ENCODE measurements around the gene C10orf62. TPM values are rescaled to one million over a fixed set of nuclear protein-coding genes. Genes with fewer than 3 reads are reported as not detected.
A peak's percentile ranks its signal among the peaks of the same experiment; 100 is the strongest.

Gene C10orf62
- total and polyA plus RNA-seq, 2 of the 8 experiments (the other 6 are each of a cell fraction or from before 2014, with no cell fraction given), result 0.05 TPM; not detected in 1

GRCh38 chr10:97611473-97611872 lies 22.0 kb downstream of the C10orf62 start:
- Histone ChIP-seq H3K9me3 (ENCODE audit: insufficient read depth in 2 of 2, low read depth in 1 of 2, low read length in 1 of 2) (no peaks in the 10 kb centered on the region), H2BK12ac (ENCODE audit: low read depth, low read length) (no peak overlapping the region), H2BK120ac (replicated peaks; ENCODE audit: low read depth, low read length) (no peak overlapping the region), H2BK20ac (ENCODE audit: low read length) (no peak overlapping the region), H4K20me1 (replicated peaks in 1 of 2; ENCODE audit: control insufficient read depth in 1 of 2, insufficient read depth in 2 of 2, low read length in 2 of 2) (peaks cover 0 to 2% of the 10 kb centered on the region in 2 experiments), H3K79me1 (ENCODE audit: low read depth, low read length) (no peaks in the 10 kb centered on the region), H2BK5ac (ENCODE audit: low read depth, low read length) (0 out of 2 replicates have a peak overlapping the region, but pooled peaks have one; percentile 21), H3K14ac (ENCODE audit: insufficient read length) (no peak overlapping the region), H2BK15ac (ENCODE audit: low read length) (no peak overlapping the region), H3K23ac (ENCODE audit: insufficient read length) (no peak overlapping the region), H3K4me1 (replicated peaks in 1 of 4; ENCODE audit: control insufficient read depth in 3 of 4, insufficient read depth in 4 of 4, low read length in 3 of 4) (peaks cover 0 to 5% (median 3%) of the 10 kb centered on the region in 4 experiments; a peak in 5 of 7 replicates), H3K23me2 (ENCODE audit: low read depth, low read length) (no peaks in the 10 kb centered on the region), H4K8ac (ENCODE audit: extremely low read depth, insufficient read depth, low read length) (no peak overlapping the region; the same call in 1 of the 2 replicates), H4K91ac (replicated peaks; ENCODE audit: insufficient read length, low read length) (no peak overlapping the region), H3K27ac (ENCODE audit: low read depth, low read length) (no peak overlapping the region), H3K4me3 (ENCODE audit: extremely low read depth in 1 of 4, insufficient read depth in 2 of 4, low read depth in 3 of 4, low read length in 4 of 4) (no peak overlapping the region), H3K27me3 (replicated peaks in 1 of 4; ENCODE audit: control insufficient read depth in 3 of 4, extremely low read depth in 1 of 4, insufficient read depth in 3 of 4, low read length in 3 of 4) (no peaks in the 10 kb centered on the region), H3K4me2 (ENCODE audit: insufficient read depth in 1 of 2, low read depth in 2 of 2, low read length in 2 of 2) (no peak overlapping the region), H4K5ac (ENCODE audit: insufficient read length, low read depth, low read length) (no peak overlapping the region), H3K36me3 (ENCODE audit: control insufficient read depth in 2 of 4, insufficient read depth in 4 of 4, low read length in 3 of 4) (peaks cover 0 to 3% (median 2%) of the 10 kb centered on the region in 4 experiments; a peak in 1 of 8 replicates), H3K9ac (replicated peaks in 1 of 4; ENCODE audit: extremely low read depth in 1 of 4, low read depth in 3 of 4, low read length in 3 of 4) (no peak overlapping the region), H3K4ac (replicated peaks; ENCODE audit: insufficient read length, low read depth, low read length) (no peak overlapping the region), H2AFZ (ENCODE audit: low read length) (no peak overlapping the region), H3K56ac (replicated peaks; ENCODE audit: insufficient read length, low read depth, low read length) (no peak overlapping the region), H3K79me2 (ENCODE audit: control insufficient read depth in 1 of 2, insufficient read depth in 2 of 2, low read length in 2 of 2) (no peaks in the 10 kb centered on the region), H3K18ac (ENCODE audit: extremely low read depth, low read length) (no peak overlapping the region), H2AK5ac (ENCODE audit: low read depth, low read length) (no peak overlapping the region)
- no peak for DNase-seq (ENCODE audit: low read depth in 1 of 2, low spot score in 2 of 2)
- FAIRE-seq, result no peak
- ChIA-PET CTCF (ENCODE audit: partially characterized antibody) (interaction anchor here (0.8 to 12.2 kb wide), 25 partner anchors 11 to 205 kb away, joined by 3 to 152 read pairs (median 6); partner anchors contain the start of genes ANKRD2 and HOGA1), POLR2A (ENCODE audit: partially characterized antibody) (interaction anchor here (1.3 kb wide), 1 partner anchor 10 kb away, joined by 4 read pairs; no protein-coding TSS in a partner anchor)
- 85% methylated on average over 12 of the region's 12 CpGs; no CpG with 5 or more reads in 1 of the 2 experiments for WGBS, 2 experiments (ENCODE audit: extremely low coverage in 1 of 2, insufficient coverage in 1 of 2, insufficient read length in 1 of 2, insufficient replicate concordance in 2 of 2, low coverage in 1 of 2, low lambda C conversion rate in 2 of 2, missing lambda C conversion rate in 1 of 2)
- TF ChIP-seq NRF1 (IDR thresholded peaks at IDR 0.05; ENCODE audit: low read depth, low read length), result no peak
- TF ChIP-seq PHF8 (conservative IDR thresholded peaks at IDR 0.05; ENCODE audit: low read depth, low read length), result no peak
- no peak for TF ChIP-seq SRF (IDR thresholded peaks at IDR 0.05; ENCODE audit: low read depth, low read length)
- no peak for TF ChIP-seq HDAC2 (IDR thresholded peaks at IDR 0.05; ENCODE audit: borderline replicate concordance in 1 of 2, low read depth in 2 of 2, low read length in 2 of 2)
